ENCODE measurements around the gene FAM53B. TPM values are rescaled to one million over a fixed set of nuclear protein-coding genes. Genes with fewer than 3 reads are reported as not detected.

FAM53B gene
- total RNA-seq, 2 donors from 2014 or later = 17.1 to 21.1 TPM

DNA sequence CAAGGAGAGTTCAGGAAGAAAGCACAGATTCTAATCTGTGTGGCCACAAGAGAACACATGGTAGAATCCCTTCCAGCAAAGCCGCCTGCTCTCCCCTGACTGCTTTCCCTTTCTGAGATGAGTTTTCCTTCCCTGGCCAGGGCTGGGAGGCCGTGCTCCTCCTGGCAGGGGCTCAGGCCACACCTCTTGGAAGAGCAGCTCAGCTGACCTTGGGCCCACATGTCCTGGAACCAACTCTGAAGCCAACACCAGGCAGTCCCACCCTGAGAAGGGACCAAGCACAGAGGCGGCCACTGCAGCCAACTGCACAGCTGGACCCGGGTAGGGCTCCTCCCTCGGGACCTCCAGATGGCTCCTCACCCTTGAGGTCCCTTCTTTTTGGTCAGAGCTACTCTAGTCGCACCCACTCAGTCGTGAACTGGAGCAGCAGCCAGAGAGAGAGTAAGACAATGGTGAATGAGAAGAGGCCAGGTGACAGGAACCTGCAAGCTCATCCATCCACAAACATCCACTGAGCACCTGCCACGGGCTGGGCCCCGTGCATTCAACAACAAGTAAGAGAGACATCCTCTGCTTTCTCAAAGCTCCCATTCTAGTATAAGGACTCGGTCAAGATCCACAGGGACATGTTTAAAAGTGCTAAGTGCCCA, 40.3 kb downstream of the FAM53B start:
- Histone ChIP-seq H3K4me1 (peaks cover 74% of the 10 kb centered on the region), H3K27ac (peak overlapping the region in 3 of 4 donors; percentile 51 to 73 (median 56)), H3K27me3 (no peaks in the 10 kb centered on the region), H3K4me3 (no peak overlapping the region), H3K36me3 (replicated peaks in 1 of 2; ENCODE audit: insufficient read depth in 1 of 2, low read depth in 2 of 2) (no peaks in the 10 kb centered on the region), H3K9me3 (no peaks in the 10 kb centered on the region)
- TF ChIP-seq CTCF (IDR thresholded peaks at IDR 0.05) (no peak), POLR2A (IDR thresholded peaks at IDR 0.05) (no peak)
- 40 to 49% methylated on average over 10 of the region's 10 CpGs for WGBS, 2 donors
- DNase-seq (peak; percentile 55 to 83 (median 80)), ATAC-seq (peak; percentile 64)
- intact Hi-C loops (cut with DNase I) = no loop called here

DNA sequence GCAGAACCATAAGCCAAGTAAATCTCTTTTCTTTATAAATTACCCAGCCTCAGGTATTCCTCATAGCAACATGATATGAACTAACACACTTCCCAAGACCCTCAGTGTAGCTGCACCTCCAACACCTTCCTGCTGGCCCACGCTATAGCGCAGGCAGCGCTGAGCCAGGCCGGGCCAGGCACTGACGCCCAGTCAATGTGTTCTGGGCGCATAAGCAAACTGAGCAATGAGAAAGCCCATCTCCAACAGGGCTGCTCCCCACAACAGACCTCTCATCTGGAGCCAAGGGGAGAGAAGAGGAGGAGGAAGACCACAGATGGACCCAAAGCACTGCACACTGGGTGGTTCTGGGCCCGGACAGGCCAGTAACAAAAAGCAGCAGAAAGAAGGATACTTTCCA, 40.8 kb downstream of the FAM53B start:
- ATAC-seq = no peak
- Histone ChIP-seq H3K27me3 (no peaks in the 10 kb centered on the region), H3K4me3 (no peak overlapping the region), H3K27ac (peak overlapping the region; percentile 11 to 73 (median 54)), H3K9me3 (no peaks in the 10 kb centered on the region), H3K4me1 (peaks cover 69% of the 10 kb centered on the region), H3K36me3 (replicated peaks in 1 of 2; ENCODE audit: insufficient read depth in 1 of 2, low read depth in 2 of 2) (no peaks in the 10 kb centered on the region)
- intact Hi-C loops (cut with DNase I) = no loop called here
- TF ChIP-seq POLR2A (IDR thresholded peaks at IDR 0.05) = no peak
- no peak for TF ChIP-seq CTCF (IDR thresholded peaks at IDR 0.05)
- DNase-seq = no peak
- 86 to 98% methylated on average over 6 to 7 of the region's 7 CpGs for WGBS, 2 donors

GRCh38 chr10:124701881-124702656, 42.1 kb downstream of the FAM53B start:
- H3K4me1 ChIP-seq = peaks cover 56% of the 10 kb centered on the region
- no peaks in the 10 kb centered on the region for H3K27me3 ChIP-seq
- no peak for TF ChIP-seq POLR2A (IDR thresholded peaks at IDR 0.05)
- TF ChIP-seq CTCF (IDR thresholded peaks at IDR 0.05) = no peak
- 53 to 58% methylated on average over 11 to 13 of the region's 13 CpGs for WGBS, 2 donors
- peak overlapping the region; percentile 8 to 73 (median 42) for H3K27ac ChIP-seq
- H3K4me3 ChIP-seq = no peak overlapping the region
- no peaks in the 10 kb centered on the region for H3K9me3 ChIP-seq
- DNase-seq (peak in 1 of 4 donors; percentile 48), ATAC-seq (no peak)
- H3K36me3 ChIP-seq (replicated peaks in 1 of 2; ENCODE audit: insufficient read depth in 1 of 2, low read depth in 2 of 2) = no peaks in the 10 kb centered on the region
- intact Hi-C loops (cut with DNase I) = no loop called here

DNA sequence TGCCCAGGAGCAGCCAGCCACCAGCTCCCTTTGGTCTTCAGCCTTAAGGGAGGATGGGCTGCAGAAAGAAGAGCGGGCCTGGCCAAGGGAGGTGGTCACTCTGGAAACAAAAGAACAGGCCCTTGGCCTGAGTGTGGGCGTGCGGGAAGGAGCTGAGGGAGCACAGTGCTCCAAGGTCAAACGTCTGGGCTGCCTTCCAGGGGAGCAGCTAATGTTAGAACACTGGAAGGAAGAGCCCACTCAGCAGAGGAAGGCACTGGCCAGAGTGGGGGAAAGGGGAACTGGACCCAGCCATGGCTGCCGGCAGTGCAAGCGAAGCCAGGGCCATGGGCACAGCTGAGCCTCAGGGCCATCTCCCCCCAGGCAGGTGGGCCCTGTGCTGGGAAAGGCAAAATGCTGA, 42.7 kb downstream of the FAM53B start:
- H3K27ac ChIP-seq = peak overlapping the region in 3 of 4 donors; percentile 19 to 73 (median 65)
- H3K36me3 ChIP-seq (replicated peaks in 1 of 2; ENCODE audit: insufficient read depth in 1 of 2, low read depth in 2 of 2) = no peaks in the 10 kb centered on the region
- intact Hi-C loops (cut with DNase I) = no loop called here
- H3K4me3 ChIP-seq = no peak overlapping the region
- peak; percentile 80 to 92 (median 90) for DNase-seq
- no peaks in the 10 kb centered on the region for H3K27me3 ChIP-seq
- TF ChIP-seq CTCF (IDR thresholded peaks at IDR 0.05) = no peak
- TF ChIP-seq POLR2A (IDR thresholded peaks at IDR 0.05) = no peak
- WGBS, 2 donors = 16% methylated on average over 5 to 6 of the region's 6 CpGs
- H3K9me3 ChIP-seq = no peaks in the 10 kb centered on the region
- ATAC-seq = peak; percentile 68
- H3K4me1 ChIP-seq = peaks cover 49% of the 10 kb centered on the region

Measured in body of pancreas (tissue), 4 donors.